SIG-M5 (cell line): ENCODE measurements around the gene SLC43A2.
"Not testable (repeated sequence)": the region's sequence is repeated elsewhere in the genome, so short reads cannot be mapped to it uniquely, and the experiment has no call there.

Source experiments
- DNase-seq: peaks from one replicate; lab custom pipeline; 2025; lab: John Stamatoyannopoulos, UW

SLC43A2 gene

GRCh38 chr17:1590029-1590746 is 38.4 kb downstream of the SLC43A2 start:
- no peak for DNase-seq

- no peak for DNase-seq
These were observed 39.6 kb downstream of the SLC43A2 start for GRCh38 chr17:1588821-1589585.

- no peak for DNase-seq
These were observed 44.5 kb downstream of the SLC43A2 start for GRCh38 chr17:1584167-1584566.

- DNase-seq, result no peak
These were observed 45.1 kb downstream of the SLC43A2 start for GRCh38 chr17:1583556-1583955.

GRCh38 chr17:1582374-1582773 is 46.3 kb downstream of the SLC43A2 start:
- no peak for DNase-seq

GRCh38 chr17:1580979-1581676 is 47.5 kb downstream of the SLC43A2 start:
- no peak for DNase-seq

GRCh38 chr17:1578029-1578428 is 50.6 kb downstream of the SLC43A2 start:
- DNase-seq, result no peak

GRCh38 chr17:1577583-1578013 is 51.0 kb downstream of the SLC43A2 start:
- DNase-seq, result no peak

GRCh38 chr17:1577182-1577581 is 51.5 kb downstream of the SLC43A2 start:
- no peak for DNase-seq

- no peak for DNase-seq
These were observed 52.1 kb downstream of the SLC43A2 start for GRCh38 chr17:1576500-1576899.

GRCh38 chr17:1574697-1575471 is 53.8 kb downstream of the SLC43A2 start:
- no peak for DNase-seq

- DNase-seq, result no peak
These were observed 54.5 kb downstream of the SLC43A2 start for GRCh38 chr17:1573932-1574696.

GRCh38 chr17:1572646-1573045 is 56.0 kb downstream of the SLC43A2 start:
- DNase-seq, result not testable (repeated sequence)

- no peak for DNase-seq
These were observed 57.3 kb downstream of the SLC43A2 start for GRCh38 chr17:1571341-1571704.

- DNase-seq, result no peak
These were observed 59.5 kb downstream of the SLC43A2 start for GRCh38 chr17:1568950-1569810.

GRCh38 chr17:1566505-1567199 is 62.0 kb downstream of the SLC43A2 start:
- no peak for DNase-seq

GRCh38 chr17:1565877-1566276 is 62.8 kb downstream of the SLC43A2 start:
- no peak for DNase-seq

GRCh38 chr17:1563786-1564613 is 64.6 kb downstream of the SLC43A2 start:
- DNase-seq, result no peak

GRCh38 chr17:1563471-1563785 is 65.2 kb downstream of the SLC43A2 start:
- not testable (repeated sequence) for DNase-seq
